Neural crest cell (in vitro differentiated cells): Measurements from ENCODE around the gene BBLN. TPM values are rescaled to one million over a fixed set of nuclear protein-coding genes. Genes with fewer than 3 reads are reported as not detected.

Source experiments
- DNase-seq: peaks from one replicate; pipeline ENCODE4 v3.0.0; 2021; ENCODE audit warnings: low read depth, mixed read lengths, low spot score
- H3K27ac Mint-ChIP-seq: one replicate; pipeline ENCODE4 v1.8.0; 2021; ENCODE audit warnings: mild to moderate bottlenecking, mixed read lengths; ENCODE audit not compliant: unreplicated experiment
- H3K27me3 Mint-ChIP-seq: 2 replicates; pipeline ENCODE4 v1.8.0; 2021; ENCODE audit warnings: low read depth, mild to moderate bottlenecking, mixed read lengths
- H3K36me3 Mint-ChIP-seq: 2 replicates; pipeline ENCODE4 v1.8.0; 2021; ENCODE audit warnings: low read depth, mild to moderate bottlenecking, mixed read lengths
- H3K4me1 Mint-ChIP-seq: 2 replicates; pipeline ENCODE4 v1.8.0; 2021; ENCODE audit warnings: mixed read lengths
- H3K4me3 Mint-ChIP-seq: one replicate; pipeline ENCODE4 v1.8.0; 2021; ENCODE audit warnings: mild to moderate bottlenecking, mixed read lengths
- H3K9me3 Mint-ChIP-seq: 2 replicates; pipeline ENCODE4 v1.8.0; 2021; ENCODE audit warnings: mixed read lengths
- total RNA-seq: library from RNA; stranded (reverse); gene quantifications from 2 replicates; pipeline ENCODE4 v1.2.1, GENCODE V29; 2021
- TF ChIP-seq, protein P1 (sequence below): fragments of 200-600 bp; sonication (generic); conservative IDR thresholded peaks from 2 replicates; pipeline ENCODE4 v1.5.0; 2021; ENCODE audit warnings: antibody characterized with exemption, mild to moderate bottlenecking

BBLN gene
- total RNA-seq, 1 donor from 2014 or later = 82.5 TPM

DNA sequence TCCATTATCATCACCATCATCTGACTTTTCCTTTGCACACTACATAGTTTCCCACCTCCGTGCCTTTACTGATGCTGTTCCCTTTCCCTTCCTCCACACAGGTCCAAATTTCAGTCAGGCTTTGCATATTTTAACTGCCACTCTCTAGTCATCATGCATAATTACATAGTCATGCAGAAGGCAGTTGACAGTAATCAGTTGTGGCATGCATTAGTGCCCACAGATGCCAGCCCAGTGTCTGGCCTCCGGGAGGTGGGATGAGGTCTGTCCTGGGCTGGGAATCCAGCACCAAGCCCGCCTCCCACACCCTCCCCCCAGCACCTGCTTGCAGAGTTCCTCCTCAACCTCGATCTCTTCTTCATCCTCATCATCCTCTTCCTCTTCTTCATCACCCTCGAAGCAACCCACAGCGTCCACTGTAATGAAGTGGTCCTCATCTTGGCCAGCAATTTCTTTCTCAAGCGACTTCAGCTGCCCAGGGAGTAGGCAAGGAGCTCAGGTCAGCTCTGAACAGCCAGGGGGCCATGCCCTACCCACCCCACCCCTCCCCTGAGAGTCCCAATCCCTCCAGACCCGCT is 8.8 kb downstream of the BBLN start:
- H3K4me3 Mint-ChIP-seq = peak overlapping the region; percentile 47
- H3K27ac Mint-ChIP-seq = no peak overlapping the region
- no peaks in the 10 kb centered on the region for H3K4me1 Mint-ChIP-seq
- H3K27me3 Mint-ChIP-seq = no peaks in the 10 kb centered on the region
- TF ChIP-seq, protein P1, sequence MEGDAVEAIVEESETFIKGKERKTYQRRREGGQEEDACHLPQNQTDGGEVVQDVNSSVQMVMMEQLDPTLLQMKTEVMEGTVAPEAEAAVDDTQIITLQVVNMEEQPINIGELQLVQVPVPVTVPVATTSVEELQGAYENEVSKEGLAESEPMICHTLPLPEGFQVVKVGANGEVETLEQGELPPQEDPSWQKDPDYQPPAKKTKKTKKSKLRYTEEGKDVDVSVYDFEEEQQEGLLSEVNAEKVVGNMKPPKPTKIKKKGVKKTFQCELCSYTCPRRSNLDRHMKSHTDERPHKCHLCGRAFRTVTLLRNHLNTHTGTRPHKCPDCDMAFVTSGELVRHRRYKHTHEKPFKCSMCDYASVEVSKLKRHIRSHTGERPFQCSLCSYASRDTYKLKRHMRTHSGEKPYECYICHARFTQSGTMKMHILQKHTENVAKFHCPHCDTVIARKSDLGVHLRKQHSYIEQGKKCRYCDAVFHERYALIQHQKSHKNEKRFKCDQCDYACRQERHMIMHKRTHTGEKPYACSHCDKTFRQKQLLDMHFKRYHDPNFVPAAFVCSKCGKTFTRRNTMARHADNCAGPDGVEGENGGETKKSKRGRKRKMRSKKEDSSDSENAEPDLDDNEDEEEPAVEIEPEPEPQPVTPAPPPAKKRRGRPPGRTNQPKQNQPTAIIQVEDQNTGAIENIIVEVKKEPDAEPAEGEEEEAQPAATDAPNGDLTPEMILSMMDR = no peak
- DNase-seq = no peak
- no peaks in the 10 kb centered on the region for H3K9me3 Mint-ChIP-seq
- peaks cover 10% of the 10 kb centered on the region for H3K36me3 Mint-ChIP-seq

DNA sequence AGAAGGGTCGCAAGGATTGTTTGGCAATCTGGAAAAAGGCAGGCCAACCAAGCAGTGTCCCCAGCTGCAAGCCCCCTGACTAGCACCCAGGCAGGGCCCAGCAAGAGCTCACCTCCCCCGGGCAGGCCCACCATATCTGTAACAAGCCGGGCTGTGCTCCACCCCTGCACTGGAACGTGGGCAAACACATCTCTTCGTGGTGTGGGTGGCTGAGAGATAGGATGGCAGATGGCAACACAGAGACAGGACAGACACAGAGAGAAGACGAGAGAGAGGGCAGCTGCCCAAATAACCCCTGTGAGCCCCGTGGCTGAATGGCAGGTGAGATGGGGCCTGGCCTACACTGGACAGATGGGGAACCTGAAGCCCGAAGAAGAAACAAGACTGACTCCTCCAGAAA is 9.4 kb downstream of the BBLN start:
- no peaks in the 10 kb centered on the region for H3K4me1 Mint-ChIP-seq
- H3K9me3 Mint-ChIP-seq = no peaks in the 10 kb centered on the region
- H3K4me3 Mint-ChIP-seq = no peak overlapping the region
- peaks cover 10% of the 10 kb centered on the region for H3K36me3 Mint-ChIP-seq
- TF ChIP-seq, protein P1 = no peak
- no peak for DNase-seq
- no peak overlapping the region for H3K27ac Mint-ChIP-seq
- no peaks in the 10 kb centered on the region for H3K27me3 Mint-ChIP-seq

DNA sequence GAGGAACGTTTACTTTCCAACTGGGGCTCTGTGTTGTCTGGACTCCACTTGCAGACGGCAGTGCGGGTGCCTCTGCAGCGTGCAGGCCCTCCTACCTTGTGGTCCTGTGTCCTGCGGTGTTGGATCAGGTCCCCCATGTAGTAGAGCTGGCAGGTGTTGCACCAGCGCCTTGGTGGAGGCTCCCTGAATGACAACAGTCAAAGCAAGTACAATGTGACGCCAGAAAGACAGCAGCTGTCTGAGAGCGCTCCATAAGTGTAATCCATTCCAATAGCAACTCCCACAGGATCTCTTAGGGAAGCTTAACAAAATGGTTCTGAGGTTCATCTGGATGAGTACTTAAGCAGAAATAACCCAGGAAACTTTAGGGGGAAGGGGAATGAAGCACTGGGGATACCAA is 9.9 kb downstream of the BBLN start:
- TF ChIP-seq, protein P1 = no peak
- Mint-ChIP-seq H3K36me3 (peaks cover 10% of the 10 kb centered on the region), H3K27me3 (no peaks in the 10 kb centered on the region), H3K9me3 (no peaks in the 10 kb centered on the region), H3K4me3 (no peak overlapping the region), H3K27ac (no peak overlapping the region), H3K4me1 (no peaks in the 10 kb centered on the region)
- no peak for DNase-seq

DNA sequence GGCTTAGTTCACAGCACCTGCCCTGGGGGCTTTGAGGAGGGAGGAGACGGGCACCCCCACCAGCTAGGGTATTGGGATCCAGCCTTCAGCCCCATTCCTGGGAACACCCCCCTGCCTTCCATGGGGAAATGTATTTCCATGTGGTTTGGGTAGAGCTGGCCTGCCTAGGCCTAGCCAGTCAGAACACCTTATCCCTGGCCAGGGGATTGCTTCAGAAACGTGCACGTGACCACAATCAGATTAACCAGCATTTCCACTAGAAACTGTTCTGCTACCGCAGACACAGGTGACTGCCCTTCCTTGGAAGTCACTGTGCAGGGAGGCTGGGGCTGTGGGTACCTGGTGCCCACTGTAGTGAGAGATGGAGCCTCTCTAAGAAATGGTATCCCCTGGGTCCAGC is 14.0 kb downstream of the BBLN start:
- TF ChIP-seq, protein P1 = no peak
- no peaks in the 10 kb centered on the region for H3K27me3 Mint-ChIP-seq
- peaks cover 7% of the 10 kb centered on the region for H3K36me3 Mint-ChIP-seq
- H3K27ac Mint-ChIP-seq = peak overlapping the region; percentile 19
- H3K9me3 Mint-ChIP-seq = no peaks in the 10 kb centered on the region
- no peaks in the 10 kb centered on the region for H3K4me1 Mint-ChIP-seq
- H3K4me3 Mint-ChIP-seq = no peak overlapping the region
- DNase-seq = no peak

DNA sequence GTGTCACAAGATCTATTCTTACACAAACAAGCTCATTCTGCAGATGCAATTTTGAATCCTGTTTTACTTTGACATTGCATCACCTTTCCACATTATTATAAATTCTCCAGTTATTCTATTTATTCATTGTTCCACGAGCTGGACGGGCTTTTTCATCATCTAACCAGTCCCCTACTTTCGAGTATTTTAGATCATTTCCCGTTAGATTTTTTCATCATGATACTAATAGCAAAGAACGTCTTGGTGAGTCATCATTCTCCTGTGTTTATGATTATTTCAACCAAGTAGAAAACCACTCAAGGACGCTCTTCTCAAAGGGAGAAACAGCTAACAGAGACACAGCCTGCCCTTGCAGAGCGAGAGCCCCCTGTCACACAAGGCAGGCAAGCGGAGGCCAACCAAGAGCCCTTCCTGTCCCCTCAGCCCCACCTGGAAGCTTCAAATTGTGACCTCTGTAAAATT is 15.1 kb downstream of the BBLN start:
- no peaks in the 10 kb centered on the region for H3K27me3 Mint-ChIP-seq
- TF ChIP-seq, protein P1 = no peak
- no peak for DNase-seq
- no peaks in the 10 kb centered on the region for H3K4me1 Mint-ChIP-seq
- H3K4me3 Mint-ChIP-seq = no peak overlapping the region
- no peaks in the 10 kb centered on the region for H3K9me3 Mint-ChIP-seq
- peaks cover 16% of the 10 kb centered on the region for H3K36me3 Mint-ChIP-seq
- H3K27ac Mint-ChIP-seq = no peak overlapping the region

DNA sequence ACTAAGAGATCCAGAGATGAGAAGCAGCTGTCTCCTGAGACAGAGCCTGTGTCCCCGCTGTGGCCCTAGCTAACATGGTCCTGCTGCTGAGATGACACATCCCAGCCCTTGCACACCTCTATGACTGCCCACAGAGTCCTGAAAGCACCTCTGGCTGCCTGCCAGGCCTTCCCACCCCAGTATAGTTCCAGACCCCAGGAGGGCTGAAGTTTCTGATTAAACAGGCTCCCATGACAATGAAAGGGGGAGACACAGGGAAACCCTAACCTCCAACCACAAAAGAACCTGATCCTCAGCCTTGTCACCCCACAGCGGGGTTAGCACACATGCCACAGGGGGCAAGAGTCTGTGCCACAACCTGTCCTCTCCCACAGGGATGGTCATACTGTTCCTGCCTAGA is 15.7 kb downstream of the BBLN start:
- DNase-seq = no peak
- Mint-ChIP-seq H3K36me3 (peaks cover 19% of the 10 kb centered on the region), H3K27ac (peak overlapping the region; percentile 50), H3K4me1 (no peaks in the 10 kb centered on the region), H3K27me3 (no peaks in the 10 kb centered on the region), H3K4me3 (no peak overlapping the region), H3K9me3 (no peaks in the 10 kb centered on the region)
- TF ChIP-seq, protein P1 = no peak
